Measurements from ENCODE around the gene RNF8. TPM values are rescaled to one million over a fixed set of nuclear protein-coding genes. Genes with fewer than 3 reads are reported as not detected.

The RNF8 gene
- total RNA-seq, 1 experiment from 2014 or later, result 17.7 TPM

- H3K9me3 ChIP-seq, result no peaks in the 10 kb centered on the region
- intact Hi-C loops (cut with micrococcal nuclease; ENCODE audit: unreplicated experiment), result no loop called here
- H3K27me3 ChIP-seq (replicated peaks; ENCODE audit: control insufficient read depth, insufficient read depth, low read length), result no peaks in the 10 kb centered on the region
- Mint-ChIP-seq H3K27ac (ENCODE audit: unreplicated experiment) (no peak overlapping the region), H3K4me1 (ENCODE audit: low read depth, unreplicated experiment) (no peaks in the 10 kb centered on the region), H3K27me3 (ENCODE audit: insufficient read depth, unreplicated experiment) (peaks cover 3% of the 10 kb centered on the region), H3K36me3 (ENCODE audit: insufficient read depth, unreplicated experiment) (no peaks in the 10 kb centered on the region), H3K9me3 (ENCODE audit: unreplicated experiment) (peaks cover 9% of the 10 kb centered on the region), H3K4me3 (ENCODE audit: unreplicated experiment) (no peak overlapping the region)
- no peaks in the 10 kb centered on the region for H3K4me1 ChIP-seq
- no peak for DNase-seq
- CTCF ChIA-PET, result no interaction called here
- no peak overlapping the region for H3K4me3 ChIP-seq (ENCODE audit: low read depth, low read length)
- no TSS peak for BruUV-seq (replicated peaks)
- H3K36me3 ChIP-seq (ENCODE audit: control insufficient read depth, insufficient read depth, low read length), result no peaks in the 10 kb centered on the region
- POLR2A ChIA-PET, result no interaction called here
- TF ChIP-seq, protein P1, sequence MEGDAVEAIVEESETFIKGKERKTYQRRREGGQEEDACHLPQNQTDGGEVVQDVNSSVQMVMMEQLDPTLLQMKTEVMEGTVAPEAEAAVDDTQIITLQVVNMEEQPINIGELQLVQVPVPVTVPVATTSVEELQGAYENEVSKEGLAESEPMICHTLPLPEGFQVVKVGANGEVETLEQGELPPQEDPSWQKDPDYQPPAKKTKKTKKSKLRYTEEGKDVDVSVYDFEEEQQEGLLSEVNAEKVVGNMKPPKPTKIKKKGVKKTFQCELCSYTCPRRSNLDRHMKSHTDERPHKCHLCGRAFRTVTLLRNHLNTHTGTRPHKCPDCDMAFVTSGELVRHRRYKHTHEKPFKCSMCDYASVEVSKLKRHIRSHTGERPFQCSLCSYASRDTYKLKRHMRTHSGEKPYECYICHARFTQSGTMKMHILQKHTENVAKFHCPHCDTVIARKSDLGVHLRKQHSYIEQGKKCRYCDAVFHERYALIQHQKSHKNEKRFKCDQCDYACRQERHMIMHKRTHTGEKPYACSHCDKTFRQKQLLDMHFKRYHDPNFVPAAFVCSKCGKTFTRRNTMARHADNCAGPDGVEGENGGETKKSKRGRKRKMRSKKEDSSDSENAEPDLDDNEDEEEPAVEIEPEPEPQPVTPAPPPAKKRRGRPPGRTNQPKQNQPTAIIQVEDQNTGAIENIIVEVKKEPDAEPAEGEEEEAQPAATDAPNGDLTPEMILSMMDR (IDR thresholded peaks at IDR 0.05; ENCODE audit: insufficient read depth in 1 of 2, low read depth in 1 of 2, low read length in 1 of 2, severe bottlenecking in 1 of 2, unreplicated experiment in 1 of 2), result no peak
Measured at GRCh38 chr6:37347670-37348111, 6.1 kb upstream of the RNF8 start.

DNA sequence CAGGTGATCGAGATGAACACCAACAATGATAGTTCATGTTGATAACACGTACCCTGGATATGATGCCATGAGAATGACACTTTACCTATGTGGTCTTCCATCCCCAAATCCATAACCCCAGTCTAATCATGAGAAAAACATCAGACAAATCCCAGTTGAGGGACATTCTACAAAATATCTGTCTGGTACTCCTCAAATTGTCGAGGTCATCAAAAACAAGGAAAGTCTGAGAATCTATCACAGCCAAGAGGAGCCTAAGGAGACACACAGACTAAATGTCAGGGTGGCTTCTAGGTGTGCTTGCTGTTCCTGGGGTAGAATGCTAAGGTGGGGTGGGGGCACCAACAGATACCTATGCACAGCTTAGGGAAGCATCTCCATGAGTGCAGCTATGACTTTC, 2.8 kb upstream of the RNF8 start:
- peaks cover 5% of the 10 kb centered on the region for H3K4me1 Mint-ChIP-seq (ENCODE audit: low read depth, unreplicated experiment)

GRCh38 chr6:37352384-37352783, 1.4 kb upstream of the RNF8 start:
- POLR2A ChIA-PET, result no interaction called here
- H3K4me1 Mint-ChIP-seq (ENCODE audit: low read depth, unreplicated experiment), result peaks cover 5% of the 10 kb centered on the region
- Histone ChIP-seq H3K4me3 (ENCODE audit: low read depth, low read length) (no peak overlapping the region), H3K36me3 (ENCODE audit: control insufficient read depth, insufficient read depth, low read length) (no peaks in the 10 kb centered on the region), H3K27me3 (replicated peaks; ENCODE audit: control insufficient read depth, insufficient read depth, low read length) (no peaks in the 10 kb centered on the region), H3K9me3 (no peaks in the 10 kb centered on the region), H3K4me1 (peaks cover 8% of the 10 kb centered on the region; the same call in 1 of the 2 replicates)
- TF ChIP-seq, protein P1 (IDR thresholded peaks at IDR 0.05; ENCODE audit: insufficient read depth in 1 of 2, low read depth in 1 of 2, low read length in 1 of 2, severe bottlenecking in 1 of 2, unreplicated experiment in 1 of 2), result no peak
- intact Hi-C loops (cut with micrococcal nuclease; ENCODE audit: unreplicated experiment), result no loop called here
- BruUV-seq (replicated peaks), result no TSS peak
- DNase-seq, result no peak
- no peaks in the 10 kb centered on the region for H3K9me3 Mint-ChIP-seq (ENCODE audit: unreplicated experiment)
- no peak overlapping the region for H3K27ac Mint-ChIP-seq (ENCODE audit: unreplicated experiment)
- H3K36me3 Mint-ChIP-seq (ENCODE audit: insufficient read depth, unreplicated experiment), result peaks cover 11% of the 10 kb centered on the region
- peak overlapping the region; percentile 53 for H3K4me3 Mint-ChIP-seq (ENCODE audit: unreplicated experiment)
- CTCF ChIA-PET, result no interaction called here
- no peaks in the 10 kb centered on the region for H3K27me3 Mint-ChIP-seq (ENCODE audit: insufficient read depth, unreplicated experiment)

More for the DNA sequence above, 2.8 kb upstream of the RNF8 start:
- Mint-ChIP-seq H3K27me3 (ENCODE audit: insufficient read depth, unreplicated experiment) (no peaks in the 10 kb centered on the region), H3K4me3 (ENCODE audit: unreplicated experiment) (no peak overlapping the region), H3K9me3 (ENCODE audit: unreplicated experiment) (peaks cover 9% of the 10 kb centered on the region), H3K36me3 (ENCODE audit: insufficient read depth, unreplicated experiment) (peaks cover 11% of the 10 kb centered on the region), H3K27ac (ENCODE audit: unreplicated experiment) (no peak overlapping the region)
- no TSS peak for BruUV-seq (replicated peaks)
- intact Hi-C loops (cut with micrococcal nuclease; ENCODE audit: unreplicated experiment), result no loop called here
- ChIA-PET POLR2A (no interaction called here), CTCF (no interaction called here)
- no peaks in the 10 kb centered on the region for H3K27me3 ChIP-seq (replicated peaks; ENCODE audit: control insufficient read depth, insufficient read depth, low read length)
- H3K36me3 ChIP-seq (ENCODE audit: control insufficient read depth, insufficient read depth, low read length), result no peaks in the 10 kb centered on the region
- no peaks in the 10 kb centered on the region for H3K9me3 ChIP-seq
- TF ChIP-seq, protein P1 (IDR thresholded peaks at IDR 0.05; ENCODE audit: insufficient read depth in 1 of 2, low read depth in 1 of 2, low read length in 1 of 2, severe bottlenecking in 1 of 2, unreplicated experiment in 1 of 2), result no peak
- peaks cover 8% of the 10 kb centered on the region; the same call in 1 of the 2 replicates for H3K4me1 ChIP-seq
- no peak for DNase-seq
- H3K4me3 ChIP-seq (ENCODE audit: low read depth, low read length), result no peak overlapping the region

Data from Caco-2 (cell line).